ENCODE data around the gene MOK.
A peak's percentile ranks its signal among the peaks of the same experiment; 100 is the strongest.

The MOK gene

GRCh38 chr14:102200690-102201352 is 104.1 kb downstream of the MOK start:
- DNase-seq: no peak

- DNase-seq: no peak
Measured at GRCh38 chr14:102197317-102197853, 107.6 kb downstream of the MOK start.

- no peak for DNase-seq
Measured at GRCh38 chr14:102196902-102197230, 108.1 kb downstream of the MOK start.

GRCh38 chr14:102196039-102196901 is 108.7 kb downstream of the MOK start:
- no peak for DNase-seq

GRCh38 chr14:102195446-102195845 is 109.5 kb downstream of the MOK start:
- no peak for DNase-seq

- no peak for DNase-seq
Measured at GRCh38 chr14:102194856-102195255, 110.1 kb downstream of the MOK start.

GRCh38 chr14:102192840-102193502 is 112.0 kb downstream of the MOK start:
- no peak for DNase-seq

GRCh38 chr14:102189874-102190273 is 115.1 kb downstream of the MOK start:
- DNase-seq: no peak

- DNase-seq: no peak
Measured at GRCh38 chr14:102188187-102188586, 116.8 kb downstream of the MOK start.

GRCh38 chr14:102187568-102188001 is 117.4 kb downstream of the MOK start:
- peak; percentile 69 for DNase-seq

- DNase-seq: no peak
Measured at GRCh38 chr14:102187044-102187443, 117.9 kb downstream of the MOK start.

- no peak for DNase-seq
Measured at GRCh38 chr14:102185360-102185759, 119.6 kb downstream of the MOK start.

- no peak for DNase-seq
Measured at GRCh38 chr14:102184316-102185035, 120.5 kb downstream of the MOK start.

GRCh38 chr14:102183886-102184285 is 121.1 kb downstream of the MOK start:
- no peak for DNase-seq

- DNase-seq: no peak
Measured at GRCh38 chr14:102182936-102183619, 121.9 kb downstream of the MOK start.

GRCh38 chr14:102182190-102182589 is 122.8 kb downstream of the MOK start:
- no peak for DNase-seq

- no peak for DNase-seq
Measured at GRCh38 chr14:102181187-102181586, 123.8 kb downstream of the MOK start.

- no peak for DNase-seq
Measured at GRCh38 chr14:102180248-102180998, 124.5 kb downstream of the MOK start.
